ENCODE data around the gene RPS25.

DNA sequence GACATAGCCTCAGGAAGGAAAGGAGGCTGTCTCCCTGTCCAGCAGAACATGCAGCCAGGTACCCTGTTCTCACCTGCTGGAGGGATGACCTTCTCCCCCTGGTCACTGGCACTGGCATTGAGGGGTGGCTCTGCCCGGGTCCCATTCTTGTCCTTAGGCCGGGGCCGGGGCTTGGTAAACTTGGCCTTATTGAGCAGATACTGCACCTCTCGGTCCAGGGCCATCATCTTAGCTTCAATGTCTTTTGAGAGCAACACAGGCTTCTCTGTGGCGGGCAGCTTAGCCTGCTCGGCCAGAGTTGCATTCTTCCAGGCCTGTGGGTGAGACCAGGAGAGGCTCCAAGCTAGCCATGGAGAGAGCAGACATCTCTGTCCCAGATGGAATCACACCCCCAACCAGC, 28.3 kb upstream of the RPS25 start:
- TF ChIP-seq, protein P1, sequence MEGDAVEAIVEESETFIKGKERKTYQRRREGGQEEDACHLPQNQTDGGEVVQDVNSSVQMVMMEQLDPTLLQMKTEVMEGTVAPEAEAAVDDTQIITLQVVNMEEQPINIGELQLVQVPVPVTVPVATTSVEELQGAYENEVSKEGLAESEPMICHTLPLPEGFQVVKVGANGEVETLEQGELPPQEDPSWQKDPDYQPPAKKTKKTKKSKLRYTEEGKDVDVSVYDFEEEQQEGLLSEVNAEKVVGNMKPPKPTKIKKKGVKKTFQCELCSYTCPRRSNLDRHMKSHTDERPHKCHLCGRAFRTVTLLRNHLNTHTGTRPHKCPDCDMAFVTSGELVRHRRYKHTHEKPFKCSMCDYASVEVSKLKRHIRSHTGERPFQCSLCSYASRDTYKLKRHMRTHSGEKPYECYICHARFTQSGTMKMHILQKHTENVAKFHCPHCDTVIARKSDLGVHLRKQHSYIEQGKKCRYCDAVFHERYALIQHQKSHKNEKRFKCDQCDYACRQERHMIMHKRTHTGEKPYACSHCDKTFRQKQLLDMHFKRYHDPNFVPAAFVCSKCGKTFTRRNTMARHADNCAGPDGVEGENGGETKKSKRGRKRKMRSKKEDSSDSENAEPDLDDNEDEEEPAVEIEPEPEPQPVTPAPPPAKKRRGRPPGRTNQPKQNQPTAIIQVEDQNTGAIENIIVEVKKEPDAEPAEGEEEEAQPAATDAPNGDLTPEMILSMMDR (IDR thresholded peaks at IDR 0.05; ENCODE audit: poor library complexity, severe bottlenecking): no peak
- TF ChIP-seq REST (IDR thresholded peaks at IDR 0.05; ENCODE audit: borderline replicate concordance): no peak
- TF ChIP-seq POLR2AphosphoS5 (IDR thresholded peaks at IDR 0.05): no peak
- no peak for TF ChIP-seq TAF1 (IDR thresholded peaks at IDR 0.05; ENCODE audit: low read depth)
- TF ChIP-seq EZH2 (IDR thresholded peaks at IDR 0.05; ENCODE audit: borderline replicate concordance, insufficient read depth, low read length, poor library complexity, severe bottlenecking): no peak
- no peak for TF ChIP-seq EP300 (conservative IDR thresholded peaks at IDR 0.05; ENCODE audit: poor library complexity, severe bottlenecking)
- TF ChIP-seq SMC3 (conservative IDR thresholded peaks at IDR 0.05; ENCODE audit: poor library complexity): no peak
- TF ChIP-seq RAD21 (conservative IDR thresholded peaks at IDR 0.05): no peak
- no peak for TF ChIP-seq MXI1 (conservative IDR thresholded peaks at IDR 0.05; ENCODE audit: poor library complexity, severe bottlenecking)

Data from neural cell (in vitro differentiated cells).